K562 (cell line): Measurements from ENCODE around the gene PSMD8.

Experiments used
- HNRNPLL ChIP-seq: fragments of 200-400 bp; formaldehyde crosslinking; IDR thresholded peaks from 2 replicates; pipeline ENCODE4 v1.6.1; 2017; ENCODE audit warnings: low read length, low read depth, mild to moderate bottlenecking; ENCODE audit not compliant: poor library complexity, severe bottlenecking
- POLR2A ChIP-seq: fragments of 450-650 bp; conservative IDR thresholded peaks from 2 replicates; pipeline ENCODE4 v1.6.1; 2016
- PRPF4 ChIP-seq: fragments of 200-400 bp; formaldehyde crosslinking; IDR thresholded peaks from one replicate; pipeline ENCODE4 v1.6.1; 2017; ENCODE audit warnings: low read length, low read depth, mild to moderate bottlenecking; ENCODE audit not compliant: insufficient read depth, poor library complexity, severe bottlenecking
- PTBP1 ChIP-seq: fragments of 200-400 bp; formaldehyde crosslinking; IDR thresholded peaks from 2 replicates; pipeline ENCODE4 v1.6.1; 2017; ENCODE audit warnings: low read depth, low read length
- RAD21 ChIP-seq, 2 experiments: fragments of 250-450 bp in 1 of 2; fragments of 450-650 bp in 1 of 2; sonication (Bioruptor Pico) in 1 of 2; formaldehyde crosslinking in 1 of 2; IDR thresholded peaks in 1 of 2; conservative IDR thresholded peaks in 1 of 2; 2 replicates each; pipeline versions ENCODE4 v1.4.0 to v1.8.0; 2020 to 2022; ENCODE audit warnings: mild to moderate bottlenecking in 2 of 2, moderate library complexity in 1 of 2
- ZNF644 ChIP-seq: fragments of 200-800 bp; sonication (Bioruptor generic); IDR thresholded peaks from 2 replicates; pipeline ENCODE4 v1.6.1; 2016; ENCODE audit warnings: low read depth, missing genetic modification characterization, missing compliant biosample characterization
- ZZZ3 ChIP-seq: fragments of 450-650 bp; IDR thresholded peaks from 2 replicates; pipeline ENCODE4 v1.6.1; 2016; ENCODE audit warnings: antibody characterized with exemption, mild to moderate bottlenecking, moderate library complexity
- TF ChIP-seq, protein P1 (sequence below), 3 experiments: IDR thresholded peaks in 2 of 3; conservative IDR thresholded peaks in 1 of 3; 2 replicates each; pipeline ENCODE4 v1.5.1; 2011 to 2012; ENCODE audit warnings: low read length in 3 of 3, mild to moderate bottlenecking in 3 of 3, control low read depth in 2 of 3, improper control_type of control experiment in 1 of 3, inconsistent platforms in 1 of 3, low read depth in 1 of 3, mixed read lengths in 1 of 3, moderate library complexity in 1 of 3; ENCODE audit not compliant: insufficient read depth in 2 of 3

DNA sequence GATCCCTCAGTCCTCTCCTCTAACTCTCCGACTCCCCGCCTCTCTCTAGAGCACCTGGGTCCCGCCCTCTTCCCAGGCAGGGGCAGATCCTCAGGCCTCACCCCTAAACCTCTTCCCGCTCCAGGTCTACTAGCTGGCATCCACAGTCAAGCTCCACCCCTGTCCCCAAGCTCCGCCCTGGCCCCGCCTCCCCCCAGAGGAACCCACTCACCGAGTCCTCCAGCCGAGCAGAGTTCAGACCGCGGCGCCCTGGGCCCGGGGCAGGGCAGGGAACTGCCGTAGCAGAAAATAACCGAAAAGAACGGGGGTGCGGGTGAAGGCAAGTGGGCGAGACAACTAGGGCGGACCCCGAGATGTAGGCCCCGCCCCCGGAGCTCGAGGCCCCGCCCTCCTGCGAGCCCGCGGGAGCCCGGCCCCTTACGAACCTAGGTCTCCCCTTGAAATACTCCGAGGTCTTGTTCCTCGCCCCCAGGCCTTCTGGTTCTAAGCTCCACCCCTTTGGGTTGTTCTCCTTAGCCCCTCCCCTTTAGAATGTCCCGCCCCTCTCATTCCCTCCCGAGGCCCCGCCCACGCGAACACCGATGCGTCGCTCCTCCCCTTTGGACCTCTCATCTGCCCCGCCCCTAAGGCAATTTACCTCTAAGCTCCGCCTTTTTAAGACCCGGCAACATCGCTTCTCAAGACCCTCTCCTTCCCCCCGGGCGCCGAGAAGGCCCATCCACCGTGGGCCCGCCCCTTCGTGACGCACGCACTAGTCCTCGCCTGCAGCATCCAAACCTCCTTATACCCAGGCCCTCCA is 13.4 kb downstream of the PSMD8 start, which contains the start of gene GGN:
- no peak for TF ChIP-seq ZNF644 (tag)
- no peak for TF ChIP-seq POLR2A
- TF ChIP-seq, protein P1, sequence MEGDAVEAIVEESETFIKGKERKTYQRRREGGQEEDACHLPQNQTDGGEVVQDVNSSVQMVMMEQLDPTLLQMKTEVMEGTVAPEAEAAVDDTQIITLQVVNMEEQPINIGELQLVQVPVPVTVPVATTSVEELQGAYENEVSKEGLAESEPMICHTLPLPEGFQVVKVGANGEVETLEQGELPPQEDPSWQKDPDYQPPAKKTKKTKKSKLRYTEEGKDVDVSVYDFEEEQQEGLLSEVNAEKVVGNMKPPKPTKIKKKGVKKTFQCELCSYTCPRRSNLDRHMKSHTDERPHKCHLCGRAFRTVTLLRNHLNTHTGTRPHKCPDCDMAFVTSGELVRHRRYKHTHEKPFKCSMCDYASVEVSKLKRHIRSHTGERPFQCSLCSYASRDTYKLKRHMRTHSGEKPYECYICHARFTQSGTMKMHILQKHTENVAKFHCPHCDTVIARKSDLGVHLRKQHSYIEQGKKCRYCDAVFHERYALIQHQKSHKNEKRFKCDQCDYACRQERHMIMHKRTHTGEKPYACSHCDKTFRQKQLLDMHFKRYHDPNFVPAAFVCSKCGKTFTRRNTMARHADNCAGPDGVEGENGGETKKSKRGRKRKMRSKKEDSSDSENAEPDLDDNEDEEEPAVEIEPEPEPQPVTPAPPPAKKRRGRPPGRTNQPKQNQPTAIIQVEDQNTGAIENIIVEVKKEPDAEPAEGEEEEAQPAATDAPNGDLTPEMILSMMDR (IDR thresholded peaks at IDR 0.05 in 2 of 3, conservative IDR thresholded peaks at IDR 0.05 in 1 of 3; ENCODE audit: insufficient read depth in 2 of 3, low read depth in 1 of 3, low read length in 3 of 3): no peak
- TF ChIP-seq HNRNPLL: no peak
- TF ChIP-seq RAD21 (CRISPR knock-in tag; conservative IDR thresholded peaks at IDR 0.05 in 1 of 2, IDR thresholded peaks at IDR 0.05 in 1 of 2): no peak
- no peak for TF ChIP-seq ZZZ3
- no peak for TF ChIP-seq PTBP1
- no peak for TF ChIP-seq PRPF4
